ENCODE results near the gene POU2F3.

POU2F3 gene

GRCh38 chr11:120288021-120288420, 48.1 kb downstream of the POU2F3 start:
- DNase-seq: no peak

- DNase-seq: no peak
These were observed 49.5 kb downstream of the POU2F3 start for GRCh38 chr11:120289426-120289825.

- DNase-seq: no peak
These were observed 51.0 kb downstream of the POU2F3 start for GRCh38 chr11:120290956-120291355.

GRCh38 chr11:120293038-120293800, 53.3 kb downstream of the POU2F3 start:
- DNase-seq: no peak

GRCh38 chr11:120294096-120294495, 54.2 kb downstream of the POU2F3 start:
- DNase-seq: no peak

- no peak for DNase-seq
These were observed 55.2 kb downstream of the POU2F3 start for GRCh38 chr11:120295099-120295498.

- no peak for DNase-seq
These were observed 56.6 kb downstream of the POU2F3 start for GRCh38 chr11:120296554-120296953.

- DNase-seq: no peak
These were observed 58.5 kb downstream of the POU2F3 start for GRCh38 chr11:120298461-120298860.

- DNase-seq: no peak
These were observed 62.3 kb downstream of the POU2F3 start for GRCh38 chr11:120302001-120302805.

- peak; percentile 83 to 94 for DNase-seq
These were observed 63.2 kb downstream of the POU2F3 start for GRCh38 chr11:120303004-120303637.

GRCh38 chr11:120304526-120304925, 64.6 kb downstream of the POU2F3 start:
- DNase-seq: no peak

GRCh38 chr11:120305286-120305685, 65.3 kb downstream of the POU2F3 start:
- no peak for DNase-seq

- DNase-seq: no peak
These were observed 66.7 kb downstream of the POU2F3 start for GRCh38 chr11:120306519-120307242.

GRCh38 chr11:120307476-120307875, 67.5 kb downstream of the POU2F3 start:
- no peak for DNase-seq

- no peak for DNase-seq
These were observed 68.1 kb downstream of the POU2F3 start for GRCh38 chr11:120308081-120308480.

GRCh38 chr11:120310870-120311269, 70.9 kb downstream of the POU2F3 start:
- no peak for DNase-seq

- DNase-seq: no peak
These were observed 74.9 kb downstream of the POU2F3 start for GRCh38 chr11:120314861-120315260.

GRCh38 chr11:120316880-120317688, 77.1 kb downstream of the POU2F3 start:
- no peak for DNase-seq

- no peak for DNase-seq
These were observed 77.9 kb downstream of the POU2F3 start for GRCh38 chr11:120317689-120318480.

GRCh38 chr11:120318906-120319305, 79.0 kb downstream of the POU2F3 start:
- DNase-seq: no peak
